C4-2B (cell line): ENCODE measurements around the gene LEFTY1.

Experiments used
- ZFX ChIP-seq: fragments of 450-650 bp; IDR thresholded peaks from 2 replicates; pipeline ENCODE4 v1.6.1; 2017
- TF ChIP-seq, protein P1 (sequence below): fragments of 450-650 bp; conservative IDR thresholded peaks from 2 replicates; pipeline ENCODE4 v1.5.1; 2017; ENCODE audit warnings: mild to moderate bottlenecking

DNA sequence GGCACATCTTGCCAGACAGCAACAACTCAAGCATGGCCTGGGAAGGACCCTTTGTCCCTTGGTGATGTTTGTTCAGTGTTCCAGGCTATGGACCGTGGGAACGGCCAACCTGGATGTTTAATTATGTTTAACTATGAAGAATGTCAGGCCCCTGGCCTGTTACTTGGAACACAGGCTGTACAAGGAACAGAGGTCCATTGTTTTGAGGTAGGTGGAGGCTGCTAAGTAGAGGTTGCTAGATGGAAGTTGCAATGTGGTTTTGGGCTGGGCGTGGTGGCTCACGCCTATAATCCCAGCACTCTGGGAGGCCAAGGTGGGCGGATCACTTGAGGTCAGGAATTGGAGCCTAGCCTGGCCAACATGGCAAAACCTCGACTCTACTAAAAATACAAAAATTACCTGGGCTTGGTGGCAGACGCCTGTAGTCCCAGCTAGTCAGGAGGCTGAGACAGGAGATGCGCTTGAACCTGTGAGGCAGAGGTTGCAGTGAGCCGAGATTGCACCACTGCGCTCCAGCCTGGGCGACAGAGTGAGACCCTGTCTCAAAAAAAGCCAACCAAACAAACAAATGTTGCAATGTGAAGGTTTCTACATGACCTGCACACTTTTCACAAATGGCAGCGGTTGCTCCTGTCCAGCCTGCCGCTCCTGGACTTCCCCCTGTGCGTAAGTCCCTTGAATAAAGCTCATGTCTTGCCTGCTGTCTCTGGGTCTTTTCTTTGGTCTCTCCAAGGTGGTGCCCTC is 2.5 kb upstream of the LEFTY1 start:
- TF ChIP-seq, protein P1, sequence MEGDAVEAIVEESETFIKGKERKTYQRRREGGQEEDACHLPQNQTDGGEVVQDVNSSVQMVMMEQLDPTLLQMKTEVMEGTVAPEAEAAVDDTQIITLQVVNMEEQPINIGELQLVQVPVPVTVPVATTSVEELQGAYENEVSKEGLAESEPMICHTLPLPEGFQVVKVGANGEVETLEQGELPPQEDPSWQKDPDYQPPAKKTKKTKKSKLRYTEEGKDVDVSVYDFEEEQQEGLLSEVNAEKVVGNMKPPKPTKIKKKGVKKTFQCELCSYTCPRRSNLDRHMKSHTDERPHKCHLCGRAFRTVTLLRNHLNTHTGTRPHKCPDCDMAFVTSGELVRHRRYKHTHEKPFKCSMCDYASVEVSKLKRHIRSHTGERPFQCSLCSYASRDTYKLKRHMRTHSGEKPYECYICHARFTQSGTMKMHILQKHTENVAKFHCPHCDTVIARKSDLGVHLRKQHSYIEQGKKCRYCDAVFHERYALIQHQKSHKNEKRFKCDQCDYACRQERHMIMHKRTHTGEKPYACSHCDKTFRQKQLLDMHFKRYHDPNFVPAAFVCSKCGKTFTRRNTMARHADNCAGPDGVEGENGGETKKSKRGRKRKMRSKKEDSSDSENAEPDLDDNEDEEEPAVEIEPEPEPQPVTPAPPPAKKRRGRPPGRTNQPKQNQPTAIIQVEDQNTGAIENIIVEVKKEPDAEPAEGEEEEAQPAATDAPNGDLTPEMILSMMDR, result no peak
- no peak for TF ChIP-seq ZFX
